HEK293 (cell line): ENCODE measurements around the gene FSTL4.

Experiments
- CTCF ChIP-seq: fragments of 450-650 bp; formaldehyde crosslinking; IDR thresholded peaks from 2 replicates; pipeline ENCODE4 v1.5.1; 2016; ENCODE audit warnings: missing biosample characterization, missing genetic modification characterization
- PATZ1 ChIP-seq: fragments of 450-650 bp; formaldehyde crosslinking; IDR thresholded peaks from 2 replicates; pipeline ENCODE4 v1.5.1; 2016; ENCODE audit warnings: missing biosample characterization, missing genetic modification characterization
- SP2 ChIP-seq: fragments of 450-650 bp; formaldehyde crosslinking; IDR thresholded peaks from 2 replicates; pipeline ENCODE4 v1.5.1; 2016; ENCODE audit warnings: missing biosample characterization, missing genetic modification characterization
- ZBTB11 ChIP-seq: fragments of 450-650 bp; formaldehyde crosslinking; conservative IDR thresholded peaks from 2 replicates; pipeline ENCODE4 v1.5.1; 2016; ENCODE audit warnings: low read depth, missing biosample characterization, missing genetic modification characterization
- ZBTB21 ChIP-seq: fragments of 450-650 bp; formaldehyde crosslinking; IDR thresholded peaks from 2 replicates; pipeline ENCODE4 v1.5.1; 2017; ENCODE audit warnings: missing biosample characterization, missing genetic modification characterization
- ZBTB49 ChIP-seq: fragments of 450-650 bp; formaldehyde crosslinking; IDR thresholded peaks from 2 replicates; pipeline ENCODE4 v1.5.1; 2016; ENCODE audit warnings: missing biosample characterization, missing genetic modification characterization, low read depth
- ZNF146 ChIP-seq: fragments of 450-650 bp; formaldehyde crosslinking; IDR thresholded peaks from 2 replicates; pipeline ENCODE4 v1.5.1; 2016; ENCODE audit warnings: missing biosample characterization, missing genetic modification characterization
- ZNF391 ChIP-seq: fragments of 450-650 bp; formaldehyde crosslinking; IDR thresholded peaks from 2 replicates; pipeline ENCODE4 v1.5.1; 2016; ENCODE audit warnings: low read depth, missing biosample characterization, missing genetic modification characterization, borderline replicate concordance
- ZNF660 ChIP-seq: fragments of 450-650 bp; IDR thresholded peaks from 2 replicates; pipeline ENCODE4 v1.5.1; 2018; ENCODE audit warnings: missing biosample characterization, mild to moderate bottlenecking, missing genetic modification characterization
- ZNF677 ChIP-seq: fragments of 450-650 bp; IDR thresholded peaks from 2 replicates; pipeline ENCODE4 v1.5.0; 2018; ENCODE audit warnings: missing biosample characterization, mild to moderate bottlenecking, missing genetic modification characterization, moderate library complexity
- ZNF837 ChIP-seq: fragments of 450-650 bp; formaldehyde crosslinking; IDR thresholded peaks from 2 replicates; pipeline ENCODE4 v1.5.1; 2016; ENCODE audit warnings: missing biosample characterization, missing genetic modification characterization
- ZSCAN4 ChIP-seq: fragments of 450-650 bp; formaldehyde crosslinking; IDR thresholded peaks from 2 replicates; pipeline ENCODE4 v1.5.1; 2017; ENCODE audit warnings: missing biosample characterization, missing genetic modification characterization

GRCh38 chr5:133520062-133520461 is 92.3 kb downstream of the FSTL4 start:
- TF ChIP-seq ZBTB11 (tag by site-specific recombination) (no peak), ZBTB21 (tag by site-specific recombination) (no peak), CTCF (tag by site-specific recombination) (no peak), ZNF391 (tag by site-specific recombination) (no peak), ZSCAN4 (no peak), ZNF146 (tag by site-specific recombination) (no peak), ZNF677 (no peak), ZNF660 (no peak), ZBTB49 (no peak), SP2 (tag by site-specific recombination) (no peak), ZNF837 (tag by site-specific recombination) (no peak), PATZ1 (tag by site-specific recombination) (no peak)
